ENCODE data around the gene HEATR5A. TPM values are rescaled to one million over a fixed set of nuclear protein-coding genes. Genes with fewer than 3 reads are reported as not detected.

Gene HEATR5A
- total and polyA plus RNA-seq, 2 of the 13 experiments (the other 11 are each of a cell fraction or from before 2014, with no cell fraction given): 36.4 to 105 TPM

GRCh38 chr14:31265701-31266398 is 154.5 kb downstream of the HEATR5A start (continued):
- TF ChIP-seq ZNF574 (CRISPR knock-in tag; IDR thresholded peaks at IDR 0.05): peak; percentile 82; the same call in 1 of the 2 replicates
- TF ChIP-seq, protein P1, sequence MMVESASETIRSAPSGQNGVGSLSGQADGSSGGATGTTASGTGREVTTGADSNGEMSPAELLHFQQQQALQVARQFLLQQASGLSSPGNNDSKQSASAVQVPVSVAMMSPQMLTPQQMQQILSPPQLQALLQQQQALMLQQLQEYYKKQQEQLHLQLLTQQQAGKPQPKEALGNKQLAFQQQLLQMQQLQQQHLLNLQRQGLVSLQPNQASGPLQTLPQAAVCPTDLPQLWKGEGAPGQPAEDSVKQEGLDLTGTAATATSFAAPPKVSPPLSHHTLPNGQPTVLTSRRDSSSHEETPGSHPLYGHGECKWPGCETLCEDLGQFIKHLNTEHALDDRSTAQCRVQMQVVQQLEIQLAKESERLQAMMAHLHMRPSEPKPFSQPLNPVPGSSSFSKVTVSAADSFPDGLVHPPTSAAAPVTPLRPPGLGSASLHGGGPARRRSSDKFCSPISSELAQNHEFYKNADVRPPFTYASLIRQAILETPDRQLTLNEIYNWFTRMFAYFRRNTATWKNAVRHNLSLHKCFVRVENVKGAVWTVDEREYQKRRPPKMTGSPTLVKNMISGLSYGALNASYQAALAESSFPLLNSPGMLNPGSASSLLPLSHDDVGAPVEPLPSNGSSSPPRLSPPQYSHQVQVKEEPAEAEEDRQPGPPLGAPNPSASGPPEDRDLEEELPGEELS (CRISPR knock-in tag; IDR thresholded peaks at IDR 0.05): peak; percentile 92
- no peak for TF ChIP-seq ZNF850 (CRISPR knock-in tag; conservative IDR thresholded peaks at IDR 0.05)
- TF ChIP-seq ZNF7 (CRISPR knock-in tag; IDR thresholded peaks at IDR 0.05): no peak
- no peak for TF ChIP-seq ZNF674 (CRISPR knock-in tag; IDR thresholded peaks at IDR 0.05; ENCODE audit: low read depth)
- TF ChIP-seq ZNF776 (CRISPR knock-in tag; IDR thresholded peaks at IDR 0.05): no peak
- TF ChIP-seq ZNF546 (CRISPR knock-in tag; conservative IDR thresholded peaks at IDR 0.05): no peak; the same call in none of the 2 replicates
- no peak for TF ChIP-seq ZNF253 (CRISPR knock-in tag; IDR thresholded peaks at IDR 0.05; ENCODE audit: borderline replicate concordance)
- TF ChIP-seq SUZ12 (IDR thresholded peaks at IDR 0.05; ENCODE audit: low read depth, low read length): no peak
- peak; percentile 95 for TF ChIP-seq ZNF782 (CRISPR knock-in tag; IDR thresholded peaks at IDR 0.05; ENCODE audit: borderline replicate concordance)
- TF ChIP-seq ZNF766 (CRISPR knock-in tag; IDR thresholded peaks at IDR 0.05; ENCODE audit: borderline replicate concordance): no peak; the same call in 1 of the 2 replicates
- TF ChIP-seq CBX1 (IDR thresholded peaks at IDR 0.05; ENCODE audit: low read depth): no peak
- peak; percentile 6; the same call in 1 of the 2 replicates for TF ChIP-seq SMARCC2 (IDR thresholded peaks at IDR 0.05)
- 0 out of 2 replicates have a peak, but pooled peaks have one; percentile 27 for TF ChIP-seq ISL2 (CRISPR knock-in tag; IDR thresholded peaks at IDR 0.05)
- no peak for TF ChIP-seq ATM (IDR thresholded peaks at IDR 0.05; ENCODE audit: borderline replicate concordance)
- peak; percentile 73 for TF ChIP-seq ETV5 (CRISPR knock-in tag; IDR thresholded peaks at IDR 0.05; ENCODE audit: borderline replicate concordance)
- TF ChIP-seq ZNF362 (CRISPR knock-in tag; IDR thresholded peaks at IDR 0.05; ENCODE audit: borderline replicate concordance): no peak
- TF ChIP-seq ZSCAN21 (CRISPR knock-in tag; IDR thresholded peaks at IDR 0.05; ENCODE audit: borderline replicate concordance): peak; percentile 82; the same call in 1 of the 2 replicates
- TF ChIP-seq GZF1 (CRISPR knock-in tag; IDR thresholded peaks at IDR 0.05): no peak
- TF ChIP-seq MXD3 (CRISPR knock-in tag; IDR thresholded peaks at IDR 0.05): peak; percentile 70; the same call in 1 of the 2 replicates
- TF ChIP-seq, protein P2, sequence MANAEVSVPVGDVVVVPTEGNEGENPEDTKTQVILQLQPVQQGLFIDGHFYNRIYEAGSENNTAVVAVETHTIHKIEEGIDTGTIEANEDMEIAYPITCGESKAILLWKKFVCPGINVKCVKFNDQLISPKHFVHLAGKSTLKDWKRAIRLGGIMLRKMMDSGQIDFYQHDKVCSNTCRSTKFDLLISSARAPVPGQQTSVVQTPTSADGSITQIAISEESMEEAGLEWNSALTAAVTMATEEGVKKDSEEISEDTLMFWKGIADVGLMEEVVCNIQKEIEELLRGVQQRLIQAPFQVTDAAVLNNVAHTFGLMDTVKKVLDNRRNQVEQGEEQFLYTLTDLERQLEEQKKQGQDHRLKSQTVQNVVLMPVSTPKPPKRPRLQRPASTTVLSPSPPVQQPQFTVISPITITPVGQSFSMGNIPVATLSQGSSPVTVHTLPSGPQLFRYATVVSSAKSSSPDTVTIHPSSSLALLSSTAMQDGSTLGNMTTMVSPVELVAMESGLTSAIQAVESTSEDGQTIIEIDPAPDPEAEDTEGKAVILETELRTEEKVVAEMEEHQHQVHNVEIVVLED (CRISPR knock-in tag; IDR thresholded peaks at IDR 0.05; ENCODE audit: borderline replicate concordance): peak; percentile 65; the same call in 1 of the 2 replicates
